Measurements from ENCODE around the gene KIRREL3. TPM values are rescaled to one million over a fixed set of nuclear protein-coding genes. Genes with fewer than 3 reads are reported as not detected.

Gene KIRREL3
- total and polyA plus RNA-seq, 10 donors = 0.50 to 5.4 (median 2.0) TPM

DNA sequence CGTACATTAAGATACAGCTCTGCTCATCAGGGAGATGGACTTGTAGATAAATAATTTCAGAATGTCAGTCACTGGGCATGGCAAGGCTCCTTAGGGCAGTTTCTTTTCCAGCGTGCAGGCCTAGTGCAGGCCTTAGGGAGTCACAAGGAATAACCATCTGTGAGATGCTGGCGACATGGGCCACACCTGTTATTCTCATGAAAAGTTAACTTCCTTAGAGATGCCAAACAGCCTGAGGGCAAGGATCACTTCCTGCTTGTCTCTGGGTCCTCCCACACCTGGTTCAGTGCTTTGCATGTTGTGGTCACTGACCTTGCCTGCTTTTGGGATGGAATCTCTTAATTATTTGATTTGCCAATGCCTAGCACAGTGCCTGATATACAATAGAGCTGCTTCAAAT is 574.5 kb downstream of the KIRREL3 start:
- DNase-seq = no peak
- no peaks in the 10 kb centered on the region for H3K9me3 ChIP-seq
- H3K4me1 ChIP-seq = peaks cover 8 to 72% (median 39%) of the 10 kb centered on the region in 6 donors
- TF ChIP-seq, protein P1, sequence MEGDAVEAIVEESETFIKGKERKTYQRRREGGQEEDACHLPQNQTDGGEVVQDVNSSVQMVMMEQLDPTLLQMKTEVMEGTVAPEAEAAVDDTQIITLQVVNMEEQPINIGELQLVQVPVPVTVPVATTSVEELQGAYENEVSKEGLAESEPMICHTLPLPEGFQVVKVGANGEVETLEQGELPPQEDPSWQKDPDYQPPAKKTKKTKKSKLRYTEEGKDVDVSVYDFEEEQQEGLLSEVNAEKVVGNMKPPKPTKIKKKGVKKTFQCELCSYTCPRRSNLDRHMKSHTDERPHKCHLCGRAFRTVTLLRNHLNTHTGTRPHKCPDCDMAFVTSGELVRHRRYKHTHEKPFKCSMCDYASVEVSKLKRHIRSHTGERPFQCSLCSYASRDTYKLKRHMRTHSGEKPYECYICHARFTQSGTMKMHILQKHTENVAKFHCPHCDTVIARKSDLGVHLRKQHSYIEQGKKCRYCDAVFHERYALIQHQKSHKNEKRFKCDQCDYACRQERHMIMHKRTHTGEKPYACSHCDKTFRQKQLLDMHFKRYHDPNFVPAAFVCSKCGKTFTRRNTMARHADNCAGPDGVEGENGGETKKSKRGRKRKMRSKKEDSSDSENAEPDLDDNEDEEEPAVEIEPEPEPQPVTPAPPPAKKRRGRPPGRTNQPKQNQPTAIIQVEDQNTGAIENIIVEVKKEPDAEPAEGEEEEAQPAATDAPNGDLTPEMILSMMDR (IDR thresholded peaks at IDR 0.05 in 8 of 11, conservative IDR thresholded peaks at IDR 0.05 in 3 of 11) = no peak
- TF ChIP-seq POLR2AphosphoS5 (IDR thresholded peaks at IDR 0.05) (no peak), POLR2A (IDR thresholded peaks at IDR 0.05) (no peak)
- H3K27ac ChIP-seq = peak overlapping the region in 1 of 8 donors; percentile 79
- WGBS, 5 donors = 84 to 98% (median 92%) methylated on average over 3 of the region's 3 CpGs
- no peaks in the 10 kb centered on the region for H3K27me3 ChIP-seq (replicated peaks in 1 of 7)
- H3K36me3 ChIP-seq = no peaks in the 10 kb centered on the region
- intact Hi-C loops (cut with DNase I; ENCODE audit: low total_unique reads) = loop anchor here (10.0 kb wide), 1 partner anchor 101 kb away; no protein-coding TSS in a partner anchor
- no peak overlapping the region for H3K4me3 ChIP-seq

DNA sequence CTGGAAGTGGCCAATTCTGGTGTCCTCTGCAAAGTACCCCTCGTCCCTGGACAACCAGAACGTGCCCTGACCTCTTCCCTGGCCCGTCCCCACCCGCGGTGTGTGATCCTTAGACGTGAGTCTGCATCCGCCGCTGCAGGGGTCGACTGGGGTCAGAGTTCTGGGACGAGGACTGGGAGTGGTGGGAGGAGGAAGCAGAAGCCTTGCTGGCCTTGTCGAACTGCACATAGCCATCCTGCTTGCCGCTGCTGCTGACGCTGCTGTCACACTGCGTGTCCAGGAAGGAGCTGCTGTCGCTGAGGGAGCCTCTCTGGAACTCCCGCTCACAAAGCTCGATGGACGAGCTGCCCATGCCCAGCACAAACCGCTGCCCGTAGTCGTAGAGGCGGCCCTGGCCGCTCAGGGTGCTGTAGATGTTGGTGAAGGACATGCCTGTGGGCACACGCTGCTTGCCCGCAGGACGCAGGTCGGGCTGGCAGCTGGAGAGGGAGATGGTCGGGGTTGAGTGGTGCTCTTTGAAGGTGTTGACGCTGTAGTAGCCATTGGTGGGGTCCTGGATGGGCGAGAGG is 576.0 kb downstream of the KIRREL3 start:
- Histone ChIP-seq H3K9me3 (no peaks in the 10 kb centered on the region), H3K27ac (peak overlapping the region in 7 of 8 donors; percentile 45 to 79 (median 68)), H3K27me3 (replicated peaks in 1 of 7) (no peaks in the 10 kb centered on the region), H3K36me3 (no peaks in the 10 kb centered on the region), H3K4me1 (peaks cover 8 to 79% (median 52%) of the 10 kb centered on the region in 6 donors), H3K4me3 (no peak overlapping the region)
- peak; percentile 89 for DNase-seq
- TF ChIP-seq POLR2AphosphoS5 (IDR thresholded peaks at IDR 0.05) (peak; percentile 78 to 87 (median 87)), POLR2A (IDR thresholded peaks at IDR 0.05) (no peak)
- TF ChIP-seq, protein P1 (IDR thresholded peaks at IDR 0.05 in 8 of 11, conservative IDR thresholded peaks at IDR 0.05 in 3 of 11) = no peak
- intact Hi-C loops (cut with DNase I; ENCODE audit: low total_unique reads) = loop anchor here (10.0 kb wide), 1 partner anchor 100 kb away; no protein-coding TSS in a partner anchor
- WGBS, 5 donors = 45 to 83% (median 77%) methylated on average over 24 to 30 of the region's 30 CpGs

DNA sequence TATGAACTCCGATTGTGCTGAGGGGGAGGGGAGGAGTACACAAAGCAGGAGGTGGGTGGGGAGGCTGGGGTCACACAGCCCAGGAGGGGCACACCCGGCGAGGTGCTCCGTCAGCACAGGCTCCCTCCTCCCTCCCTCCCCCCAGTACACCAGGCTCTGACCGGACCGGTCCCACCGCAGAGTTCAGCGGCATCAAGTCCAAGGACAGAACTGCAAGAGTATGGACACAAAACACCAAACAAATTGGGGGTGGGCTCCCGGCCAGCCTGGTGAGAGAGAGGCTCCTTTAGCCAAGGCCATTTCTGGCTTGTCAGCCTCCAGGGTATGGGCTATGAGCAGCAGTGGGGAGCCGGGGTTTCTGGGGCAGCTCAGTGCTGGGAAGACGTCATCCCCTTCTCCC is 576.8 kb downstream of the KIRREL3 start:
- H3K27me3 ChIP-seq (replicated peaks in 1 of 7) = no peaks in the 10 kb centered on the region
- intact Hi-C loops (cut with DNase I; ENCODE audit: low total_unique reads) = loop anchor here (10.0 kb wide), 1 partner anchor 99 kb away; no protein-coding TSS in a partner anchor

DNA sequence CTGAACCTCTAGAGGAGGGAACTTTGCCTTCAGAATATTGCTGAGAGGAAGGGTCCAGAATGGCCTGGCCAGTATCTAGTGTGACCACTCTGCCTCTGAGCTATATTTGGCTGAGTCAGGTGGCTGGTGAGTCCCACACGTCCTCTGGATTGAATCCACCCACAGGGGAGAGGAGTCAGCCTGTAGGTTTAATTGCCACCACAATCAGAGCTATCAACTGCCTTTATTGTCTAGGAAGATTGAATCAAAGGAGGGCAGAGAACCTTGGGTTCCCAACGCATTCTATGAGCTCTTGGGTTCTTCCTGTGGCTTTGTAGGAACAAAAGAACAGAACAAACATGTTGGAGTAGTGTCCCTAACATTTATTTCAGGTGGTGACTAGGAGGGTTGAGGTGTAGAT is 577.4 kb downstream of the KIRREL3 start:
- TF ChIP-seq POLR2A (IDR thresholded peaks at IDR 0.05) (no peak), POLR2AphosphoS5 (IDR thresholded peaks at IDR 0.05) (no peak)
- TF ChIP-seq, protein P1 (IDR thresholded peaks at IDR 0.05 in 8 of 11, conservative IDR thresholded peaks at IDR 0.05 in 3 of 11) = no peak
- intact Hi-C loops (cut with DNase I; ENCODE audit: low total_unique reads) = loop anchor here (10.0 kb wide), 1 partner anchor 98 kb away; no protein-coding TSS in a partner anchor
- no peak overlapping the region for H3K4me3 ChIP-seq
- no peak for DNase-seq
- H3K27ac ChIP-seq = peak overlapping the region in 4 of 8 donors; percentile 67 to 83 (median 76)
- no peaks in the 10 kb centered on the region for H3K9me3 ChIP-seq
- WGBS, 5 donors = 44 to 60% (median 51%) methylated on average over 1 to 2 of the region's 2 CpGs
- H3K36me3 ChIP-seq = no peaks in the 10 kb centered on the region
- H3K4me1 ChIP-seq = peaks cover 8 to 93% (median 57%) of the 10 kb centered on the region in 6 donors
- H3K27me3 ChIP-seq (replicated peaks in 1 of 7) = no peaks in the 10 kb centered on the region

More for the DNA sequence above, 576.8 kb downstream of the KIRREL3 start:
- Histone ChIP-seq H3K36me3 (no peaks in the 10 kb centered on the region), H3K9me3 (no peaks in the 10 kb centered on the region), H3K4me3 (no peak overlapping the region), H3K4me1 (peaks cover 8 to 87% (median 55%) of the 10 kb centered on the region in 6 donors), H3K27ac (peak overlapping the region in 7 of 8 donors; percentile 29 to 79 (median 68))
- no peak for DNase-seq
- TF ChIP-seq, protein P1 (IDR thresholded peaks at IDR 0.05 in 8 of 11, conservative IDR thresholded peaks at IDR 0.05 in 3 of 11) = no peak
- TF ChIP-seq POLR2AphosphoS5 (IDR thresholded peaks at IDR 0.05) (no peak), POLR2A (IDR thresholded peaks at IDR 0.05) (no peak)
- 40 to 84% (median 75%) methylated on average over 1 to 11 of the region's 11 CpGs for WGBS, 5 donors
